Measurements from ENCODE around the gene AFF3.
"Not testable (repeated sequence)": the region's sequence is repeated elsewhere in the genome, so short reads cannot be mapped to it uniquely, and the experiment has no call there.

AFF3 gene

GRCh38 chr2:99957332-99958133 is 184.9 kb downstream of the AFF3 start:
- no peak for DNase-seq

DNA sequence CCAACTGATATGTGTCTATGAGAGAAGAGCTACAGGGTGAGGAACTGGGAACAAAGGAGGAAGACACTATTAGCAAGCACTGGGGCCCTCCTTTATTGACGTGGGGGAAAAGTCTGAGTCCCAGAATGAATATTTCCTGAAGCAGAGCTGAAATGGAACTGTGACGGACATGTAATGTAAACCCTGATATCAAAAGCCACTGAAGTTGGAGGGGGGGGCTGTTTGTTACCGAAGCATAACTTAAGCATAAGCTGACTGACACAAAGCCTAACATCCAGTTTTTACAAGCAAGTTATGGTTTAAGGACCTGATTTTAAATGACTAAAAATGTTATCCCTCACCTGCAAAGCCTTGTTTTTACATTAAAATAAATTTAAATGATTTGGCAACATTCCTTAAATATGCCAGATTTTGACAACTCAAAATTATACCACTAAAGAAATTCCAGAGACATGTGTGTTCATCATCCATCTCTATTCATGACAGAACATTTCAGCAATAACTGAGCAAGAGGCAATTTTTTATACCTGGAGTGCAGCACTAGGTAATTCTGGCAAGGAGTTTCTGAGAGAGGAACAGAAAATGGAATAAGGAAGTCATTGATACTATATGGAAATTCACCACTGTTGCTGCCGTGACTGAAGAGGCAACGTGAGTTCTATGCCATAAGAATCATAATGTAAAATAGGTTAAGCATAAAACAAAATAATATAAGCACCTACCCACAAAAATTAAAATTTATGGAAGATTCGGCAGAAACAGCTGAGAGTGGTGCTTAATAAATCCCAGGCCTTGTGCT is 186.0 kb downstream of the AFF3 start:
- no peak for DNase-seq

- no peak for DNase-seq
Measured at GRCh38 chr2:99953750-99954149, 188.6 kb downstream of the AFF3 start.

DNA sequence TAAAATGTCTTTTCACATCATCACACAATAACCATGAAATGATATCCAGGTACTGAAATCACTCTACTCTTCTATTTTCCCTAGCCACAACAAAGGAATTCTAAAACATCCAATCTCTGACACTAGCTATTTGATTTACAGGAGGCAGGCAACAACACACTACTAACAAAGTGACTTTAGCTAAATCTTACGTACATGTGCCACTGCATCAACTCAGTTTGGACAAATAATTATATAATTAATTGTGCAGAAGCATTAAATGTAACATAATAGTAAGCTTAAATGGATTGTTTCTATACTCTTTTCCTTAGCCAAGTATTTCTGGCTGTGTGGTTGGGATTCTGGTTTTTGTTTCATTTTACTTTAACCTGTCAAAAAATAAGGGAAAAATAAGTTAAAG is 192.4 kb downstream of the AFF3 start:
- no peak for DNase-seq

DNA sequence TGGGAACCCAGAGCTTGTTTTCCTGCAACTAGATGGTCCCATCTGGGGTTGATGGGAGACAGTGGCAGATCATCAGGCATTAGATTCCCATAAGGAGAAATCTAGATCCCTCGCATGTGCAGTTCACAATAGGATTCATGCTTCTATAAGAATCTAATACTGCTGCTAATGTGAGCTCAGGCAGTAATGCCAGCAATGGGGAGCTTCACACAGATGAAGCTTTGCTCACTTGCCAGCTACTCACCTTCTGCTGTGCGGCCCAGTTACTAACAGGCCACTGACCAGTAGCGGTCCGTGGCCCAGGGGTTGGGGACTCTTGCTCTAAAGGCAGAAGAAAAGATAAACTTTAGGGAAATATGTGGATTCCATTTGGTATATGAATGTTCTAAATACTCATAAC is 192.9 kb downstream of the AFF3 start:
- DNase-seq = no peak

GRCh38 chr2:99948010-99948409 is 194.4 kb downstream of the AFF3 start:
- DNase-seq = no peak

DNA sequence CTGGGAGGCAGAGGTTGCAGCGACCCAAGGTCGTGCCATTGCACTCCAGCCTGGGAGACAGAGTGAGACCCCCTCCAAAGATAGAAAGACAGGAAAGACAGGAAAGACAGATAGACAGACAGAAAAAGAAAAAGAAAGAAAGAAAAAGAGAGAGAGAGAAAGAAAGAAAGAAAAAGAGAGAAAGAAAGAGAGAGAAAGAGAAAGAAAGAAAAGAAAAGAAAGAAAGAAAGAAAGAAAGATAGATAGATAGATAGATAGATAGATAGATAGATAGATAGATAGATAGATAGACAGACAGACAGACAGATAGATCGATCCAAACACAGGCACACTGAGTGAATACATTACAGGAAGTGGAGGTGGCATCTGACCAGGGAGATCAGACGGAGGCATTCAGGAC is 195.0 kb downstream of the AFF3 start:
- DNase-seq = not testable (repeated sequence)

GRCh38 chr2:99944019-99944418 is 198.4 kb downstream of the AFF3 start:
- DNase-seq = no peak

GRCh38 chr2:99942561-99943347 is 199.6 kb downstream of the AFF3 start:
- DNase-seq = no peak

- DNase-seq = no peak
Measured at GRCh38 chr2:99940963-99941362, 201.4 kb downstream of the AFF3 start.

DNA sequence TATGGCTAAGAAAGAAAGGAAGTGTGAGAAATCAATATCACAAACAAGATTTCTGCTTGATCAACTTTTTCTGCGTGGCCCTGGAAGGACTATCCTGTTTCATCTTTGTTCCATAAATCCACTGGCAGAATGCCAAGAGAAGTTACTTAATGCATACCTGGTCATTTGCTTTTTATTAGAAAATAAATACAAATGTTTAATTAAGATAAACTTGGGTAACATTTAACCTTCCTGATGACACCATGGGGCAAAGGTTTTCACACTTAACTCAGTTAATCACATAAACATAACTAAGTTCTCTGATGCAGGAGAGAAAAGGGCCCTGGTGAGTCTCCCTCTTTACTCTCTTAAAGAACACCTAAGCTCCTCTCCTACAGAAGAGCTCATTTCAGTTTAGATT is 203.3 kb downstream of the AFF3 start:
- no peak for DNase-seq

DNA sequence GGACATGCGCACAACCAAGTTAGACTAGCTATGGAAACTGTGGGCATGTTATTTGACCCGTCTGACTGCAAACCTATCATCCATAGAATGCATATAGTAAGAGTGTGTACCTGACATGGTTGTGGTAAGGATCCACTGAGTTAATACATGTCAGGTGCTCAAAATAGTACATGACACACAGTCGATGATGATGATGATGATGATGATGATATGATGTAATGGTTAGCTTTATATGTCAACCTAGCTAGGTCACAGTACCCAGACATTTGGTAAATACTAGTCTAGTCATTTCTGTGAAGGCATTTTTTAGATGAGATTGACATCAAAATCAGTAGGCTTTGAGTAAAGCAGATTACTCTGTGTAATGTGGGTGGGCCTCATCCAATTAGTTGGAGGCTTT is 204.1 kb downstream of the AFF3 start:
- no peak for DNase-seq

DNA sequence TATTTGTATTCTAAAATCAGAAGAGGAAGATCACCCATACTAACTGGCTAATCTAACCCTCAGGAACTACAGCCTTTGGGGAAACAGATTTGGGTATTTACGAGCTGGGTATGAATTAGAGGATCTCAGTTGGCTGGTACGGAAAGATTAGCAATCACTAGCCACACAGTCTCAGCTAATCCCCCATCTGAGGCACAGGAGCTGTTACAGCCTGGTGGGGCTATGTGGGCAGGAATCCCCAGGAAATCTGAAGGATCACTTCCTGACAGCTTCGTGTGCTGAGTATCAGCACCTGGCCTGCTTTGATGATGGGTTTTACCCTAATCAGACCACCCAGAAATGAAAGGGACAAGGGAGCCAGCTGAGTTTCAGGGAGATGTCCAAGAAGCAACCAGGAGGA is 206.3 kb downstream of the AFF3 start:
- DNase-seq = no peak

GRCh38 chr2:99935662-99936061 is 206.7 kb downstream of the AFF3 start:
- DNase-seq = no peak

DNA sequence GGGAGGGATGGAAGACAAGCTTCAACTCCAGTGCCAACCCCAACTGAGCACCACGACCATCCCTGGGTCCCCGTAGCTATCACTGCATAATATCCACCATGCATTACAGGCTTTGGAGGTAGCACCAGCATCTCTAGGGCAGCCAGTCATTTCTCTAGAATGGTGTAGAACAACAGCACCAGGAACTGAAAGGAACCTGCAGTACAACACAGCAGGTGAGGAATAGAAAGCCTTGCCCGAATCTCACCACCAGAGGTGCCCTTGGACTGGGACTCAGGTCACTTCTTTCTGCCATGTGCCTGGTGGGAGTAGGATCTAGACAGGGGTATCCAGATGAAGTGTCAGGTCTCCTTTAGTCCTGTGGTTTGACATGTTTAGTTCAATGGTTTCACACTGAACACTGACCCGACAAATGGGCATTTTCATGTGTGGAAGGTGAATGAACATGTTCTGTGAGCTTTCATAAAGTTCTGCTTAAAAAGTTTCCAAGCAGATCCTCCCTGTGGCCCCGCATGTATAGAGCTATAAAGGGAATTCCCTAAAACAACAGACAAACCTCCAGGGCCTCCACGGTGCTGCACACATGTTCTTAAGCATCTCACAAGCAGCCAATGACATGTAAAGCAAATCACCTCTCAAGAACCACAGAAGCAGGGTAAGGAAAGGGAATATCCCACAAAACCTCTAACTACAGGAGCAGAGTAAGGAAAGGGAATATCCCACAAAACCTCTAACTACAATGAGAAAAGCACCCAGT is 208.3 kb downstream of the AFF3 start:
- DNase-seq = no peak

- DNase-seq = not testable (repeated sequence)
Measured at GRCh38 chr2:99933491-99933890, 208.9 kb downstream of the AFF3 start.

- no peak for DNase-seq
Measured at GRCh38 chr2:99928470-99929053, 213.8 kb downstream of the AFF3 start.

DNA sequence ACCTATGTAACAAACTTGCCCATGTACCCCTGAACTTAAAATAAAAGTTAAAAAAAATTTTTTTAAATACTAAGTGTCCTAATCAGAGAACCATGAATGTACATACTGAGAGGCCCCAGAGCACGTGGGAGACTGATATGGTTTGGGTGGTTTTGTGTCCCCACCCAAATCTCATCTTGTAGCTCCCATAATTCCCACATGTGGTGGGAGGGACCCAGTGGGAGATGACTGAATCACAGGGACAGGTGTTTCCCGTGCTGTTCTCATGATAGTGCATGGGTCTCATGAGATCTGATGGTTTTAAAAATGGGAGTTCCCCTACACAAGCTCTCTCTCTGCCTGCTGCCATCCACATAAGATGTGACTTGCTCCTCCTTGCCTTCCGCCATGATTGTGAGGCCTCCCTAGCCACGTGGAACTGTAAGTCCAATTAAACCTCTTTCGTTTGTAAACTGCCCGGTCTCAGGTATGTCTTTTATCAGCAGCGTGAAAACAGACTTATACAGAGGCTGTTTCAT is 214.6 kb downstream of the AFF3 start:
- DNase-seq = not testable (repeated sequence)

DNA sequence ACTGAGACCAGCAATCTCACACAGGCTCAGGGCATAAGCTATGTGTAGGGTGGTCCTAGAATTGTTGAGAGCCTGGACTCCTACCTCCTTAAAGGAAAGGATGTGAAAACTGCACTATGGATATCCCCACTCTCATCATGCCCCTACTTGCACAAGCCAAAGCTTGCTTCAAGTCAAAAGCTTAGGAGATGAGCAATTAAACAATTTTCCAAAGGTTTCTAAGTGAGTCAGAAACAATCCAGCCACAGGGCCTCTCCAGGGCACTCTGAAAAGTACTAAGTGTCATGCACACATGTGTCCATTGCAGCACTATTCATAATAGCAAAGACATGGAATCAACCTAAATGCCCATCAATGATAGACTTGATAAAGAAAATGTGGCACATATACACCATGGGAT is 215.4 kb downstream of the AFF3 start:
- DNase-seq = no peak

- DNase-seq = no peak
Measured at GRCh38 chr2:99925960-99926359, 216.4 kb downstream of the AFF3 start.

DNA sequence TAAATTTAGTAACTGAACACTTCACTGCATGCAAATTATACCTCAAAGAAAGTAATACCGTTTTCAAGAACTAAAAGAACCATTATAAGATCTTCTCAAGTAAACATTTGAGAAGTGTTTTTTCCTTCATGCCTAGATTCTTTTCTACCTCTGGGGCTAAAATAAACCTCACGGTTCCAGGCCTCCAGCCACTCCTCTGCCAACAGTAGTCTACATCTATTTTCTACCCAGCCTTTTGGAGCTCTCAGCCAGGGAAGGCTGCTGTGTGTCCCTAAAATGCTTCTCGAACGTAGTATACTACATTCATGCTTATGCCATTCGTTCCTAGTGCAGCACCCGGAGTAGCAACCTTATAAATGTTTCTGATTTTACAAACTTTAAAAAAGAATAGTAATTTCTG is 219.7 kb downstream of the AFF3 start:
- no peak for DNase-seq

DNA sequence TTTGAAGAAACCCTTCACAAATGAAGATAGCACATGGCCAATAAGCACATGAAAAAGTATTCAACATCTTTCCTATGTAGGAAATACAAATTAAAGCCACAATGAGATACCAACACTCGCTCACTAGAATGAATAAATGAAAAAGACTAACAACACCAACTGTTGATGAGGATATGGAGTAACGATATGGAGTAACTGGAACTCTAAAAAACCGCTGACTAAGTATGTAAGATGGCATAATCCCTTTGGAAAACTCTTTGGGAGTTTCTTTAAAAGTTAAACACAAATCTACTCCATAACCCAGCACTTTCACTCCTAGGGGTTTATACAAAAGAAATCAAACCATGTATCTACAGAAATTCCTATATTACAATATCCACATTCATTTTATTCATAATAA is 220.5 kb downstream of the AFF3 start:
- no peak for DNase-seq

Measured in activated CD4-positive, alpha-beta T cell treated with anti-CD3 and anti-CD28 coated beads, Interleukin-10, Interleukin-2, amounts not matched to agents 100 ng/mL and 50 ng/mL, durations not matched to agents 16 hours and 8 hours (primary cell).